Measurements from ENCODE around the gene PACC1. TPM values are rescaled to one million over a fixed set of nuclear protein-coding genes. Genes with fewer than 3 reads are reported as not detected.

PACC1 gene
- total RNA-seq, 1 experiment from 2014 or later: 17.8 TPM

- intact Hi-C loops (cut with micrococcal nuclease; ENCODE audit: unreplicated experiment): loop anchor here (5.0 kb wide), 1 partner anchor 75 kb away; no protein-coding TSS in a partner anchor
- BruUV-seq (replicated peaks): no TSS peak
Observed at GRCh38 chr1:212366901-212367300, 47.8 kb downstream of the PACC1 start.

GRCh38 chr1:212364985-212365384 is 49.7 kb downstream of the PACC1 start:
- no peaks in the 10 kb centered on the region for H3K9me3 Mint-ChIP-seq (ENCODE audit: low read depth, unreplicated experiment)
- no peaks in the 10 kb centered on the region for H3K27me3 Mint-ChIP-seq (ENCODE audit: unreplicated experiment)
- TF ChIP-seq CTCF (IDR thresholded peaks at IDR 0.05; ENCODE audit: unreplicated experiment): no peak
- H3K36me3 Mint-ChIP-seq (ENCODE audit: insufficient read depth, unreplicated experiment): peaks cover 28% of the 10 kb centered on the region
- intact Hi-C loops (cut with micrococcal nuclease; ENCODE audit: unreplicated experiment): loop anchor here (5.0 kb wide), 1 partner anchor 73 kb away; no protein-coding TSS in a partner anchor
- DNase-seq: no peak
- BruUV-seq (replicated peaks): no TSS peak
- H3K4me3 Mint-ChIP-seq (ENCODE audit: low read depth, unreplicated experiment): no peak overlapping the region
- no peak overlapping the region for H3K27ac Mint-ChIP-seq (ENCODE audit: unreplicated experiment)
- H3K4me1 Mint-ChIP-seq (ENCODE audit: low read depth, unreplicated experiment): no peaks in the 10 kb centered on the region
- CTCF ChIA-PET: interaction anchor here (0.7 to 2.1 kb wide), 4 partner anchors 16 to 684 kb away, joined by 3 to 7 read pairs (median 4); no protein-coding TSS in a partner anchor

More at GRCh38 chr1:212366901-212367300, 47.8 kb downstream of the PACC1 start:
- Mint-ChIP-seq H3K27ac (ENCODE audit: unreplicated experiment) (no peak overlapping the region), H3K4me3 (ENCODE audit: low read depth, unreplicated experiment) (no peak overlapping the region), H3K36me3 (ENCODE audit: insufficient read depth, unreplicated experiment) (peaks cover 14% of the 10 kb centered on the region), H3K9me3 (ENCODE audit: low read depth, unreplicated experiment) (no peaks in the 10 kb centered on the region), H3K4me1 (ENCODE audit: low read depth, unreplicated experiment) (no peaks in the 10 kb centered on the region), H3K27me3 (ENCODE audit: unreplicated experiment) (no peaks in the 10 kb centered on the region)
- TF ChIP-seq CTCF (IDR thresholded peaks at IDR 0.05; ENCODE audit: unreplicated experiment): no peak
- no peak for DNase-seq
- CTCF ChIA-PET: interaction anchor here (0.7 to 1.0 kb wide), 2 partner anchors 36 to 296 kb away, joined by 3 to 4 read pairs; no protein-coding TSS in a partner anchor

- no peak for DNase-seq
- H3K4me1 Mint-ChIP-seq (ENCODE audit: low read depth, unreplicated experiment): no peaks in the 10 kb centered on the region
- H3K36me3 Mint-ChIP-seq (ENCODE audit: insufficient read depth, unreplicated experiment): peaks cover 24% of the 10 kb centered on the region
- TF ChIP-seq CTCF (IDR thresholded peaks at IDR 0.05; ENCODE audit: unreplicated experiment): no peak
- no peaks in the 10 kb centered on the region for H3K27me3 Mint-ChIP-seq (ENCODE audit: unreplicated experiment)
- H3K4me3 Mint-ChIP-seq (ENCODE audit: low read depth, unreplicated experiment): no peak overlapping the region
- H3K27ac Mint-ChIP-seq (ENCODE audit: unreplicated experiment): no peak overlapping the region
- H3K9me3 Mint-ChIP-seq (ENCODE audit: low read depth, unreplicated experiment): no peaks in the 10 kb centered on the region
- CTCF ChIA-PET: interaction anchor here (0.9 kb wide), 1 partner anchor 96 kb away, joined by 3 read pairs; no protein-coding TSS in a partner anchor
- BruUV-seq (replicated peaks): no TSS peak
- intact Hi-C loops (cut with micrococcal nuclease; ENCODE audit: unreplicated experiment): no loop called here
Observed at GRCh38 chr1:212359794-212360479, 54.7 kb downstream of the PACC1 start.

GRCh38 chr1:212355230-212355969 is 59.3 kb downstream of the PACC1 start:
- no peaks in the 10 kb centered on the region for H3K27me3 Mint-ChIP-seq (ENCODE audit: unreplicated experiment)
- peaks cover 34% of the 10 kb centered on the region for H3K36me3 Mint-ChIP-seq (ENCODE audit: insufficient read depth, unreplicated experiment)

More at GRCh38 chr1:212355230-212355969, 59.3 kb downstream of the PACC1 start:
- CTCF ChIA-PET: no interaction called here
- Mint-ChIP-seq H3K4me1 (ENCODE audit: low read depth, unreplicated experiment) (no peaks in the 10 kb centered on the region), H3K9me3 (ENCODE audit: low read depth, unreplicated experiment) (no peaks in the 10 kb centered on the region), H3K4me3 (ENCODE audit: low read depth, unreplicated experiment) (no peak overlapping the region), H3K27ac (ENCODE audit: unreplicated experiment) (no peak overlapping the region)
- DNase-seq: no peak
- no peak for TF ChIP-seq CTCF (IDR thresholded peaks at IDR 0.05; ENCODE audit: unreplicated experiment)
- intact Hi-C loops (cut with micrococcal nuclease; ENCODE audit: unreplicated experiment): no loop called here
- no TSS peak for BruUV-seq (replicated peaks)
